HEK293 (cell line): ENCODE data around the gene PDE4B.
"Not testable (repeated sequence)": the region's sequence is repeated elsewhere in the genome, so short reads cannot be mapped to it uniquely, and the experiment has no call there.

Experiments
- CTCF ChIA-PET: fragments of 350-600 bp; formaldehyde crosslinking; extraction: SDS; loops from one replicate; lab custom pipeline; 2021; ENCODE audit warnings: antibody characterized with exemption; lab: Yijun Ruan, JAX
- POLR2A ChIA-PET: fragments of 300-600 bp; formaldehyde crosslinking; extraction: SDS; loops from one replicate; lab custom pipeline; 2020; ENCODE audit warnings: antibody characterized with exemption, inconsistent platforms; lab: Yijun Ruan, JAX
- H3K27ac ChIP-seq: fragments of 200-500 bp; sonication (Bioruptor generic); 2 replicates; pipeline ENCODE4 v1.5.1; 2014; ENCODE audit warnings: low read depth, low read length, control low read depth, inconsistent platforms; ENCODE audit errors: extremely low read depth
- H3K36me3 ChIP-seq, 2 experiments: fragments of 200-500 bp in 1 of 2; sonication (Bioruptor generic) in 1 of 2; 1 replicate in 1 of 2; 2 replicates in 1 of 2; pipeline ENCODE4 v1.5.1; 2014 to 2017; ENCODE audit warnings: inconsistent platforms in 2 of 2, low read length in 2 of 2; ENCODE audit not compliant: control insufficient read depth in 2 of 2, insufficient read depth in 1 of 2
- H3K4me1 ChIP-seq: fragments of 200-500 bp; sonication (Bioruptor generic); 2 replicates; pipeline ENCODE4 v1.5.1; 2014; ENCODE audit warnings: mild to moderate bottlenecking, low read length, inconsistent platforms; ENCODE audit not compliant: control insufficient read depth, insufficient read depth
- H3K4me3 ChIP-seq: 2 replicates; pipeline ENCODE4 v1.5.1; 2011; ENCODE audit warnings: low read depth, mild to moderate bottlenecking, control low read depth, low read length, moderate library complexity
- H3K9me3 ChIP-seq: fragments of 200-500 bp; sonication (Bioruptor generic); 2 replicates; pipeline ENCODE4 v1.5.1; 2014; ENCODE audit warnings: low read depth, low read length, inconsistent platforms; ENCODE audit not compliant: control insufficient read depth, insufficient read depth
- EGR2 ChIP-seq: fragments of 450-650 bp; formaldehyde crosslinking; IDR thresholded peaks from 2 replicates; pipeline ENCODE4 v1.5.1; 2016; ENCODE audit warnings: low read depth, missing biosample characterization, missing genetic modification characterization
- SCRT1 ChIP-seq: fragments of 450-650 bp; formaldehyde crosslinking; IDR thresholded peaks from 2 replicates; pipeline ENCODE4 v1.5.1; 2016; ENCODE audit warnings: missing biosample characterization, missing genetic modification characterization, borderline replicate concordance
- SP3 ChIP-seq: fragments of 450-650 bp; formaldehyde crosslinking; IDR thresholded peaks from 2 replicates; pipeline ENCODE4 v1.5.1; 2016; ENCODE audit warnings: missing biosample characterization, missing genetic modification characterization
- ZFHX2 ChIP-seq: fragments of 450-650 bp; formaldehyde crosslinking; conservative IDR thresholded peaks from 2 replicates; pipeline ENCODE4 v1.5.1; 2016; ENCODE audit warnings: missing biosample characterization, missing genetic modification characterization
- ZNF148 ChIP-seq: fragments of 450-650 bp; formaldehyde crosslinking; IDR thresholded peaks from 2 replicates; pipeline ENCODE4 v1.5.0; 2017; ENCODE audit warnings: missing biosample characterization, missing genetic modification characterization, borderline replicate concordance
- ZNF169 ChIP-seq: fragments of 450-650 bp; formaldehyde crosslinking; IDR thresholded peaks from 2 replicates; pipeline ENCODE4 v1.5.1; 2016; ENCODE audit warnings: missing biosample characterization, missing genetic modification characterization
- ZNF19 ChIP-seq: fragments of 450-650 bp; formaldehyde crosslinking; IDR thresholded peaks from 2 replicates; pipeline ENCODE4; 2016; ENCODE audit warnings: missing biosample characterization, missing genetic modification characterization, low read depth
- ZNF221 ChIP-seq: fragments of 450-650 bp; formaldehyde crosslinking; IDR thresholded peaks from 2 replicates; pipeline ENCODE4 v1.5.1; 2017; ENCODE audit warnings: missing biosample characterization, missing genetic modification characterization, borderline replicate concordance
- ZNF266 ChIP-seq: fragments of 450-650 bp; formaldehyde crosslinking; IDR thresholded peaks from 2 replicates; pipeline ENCODE4 v1.5.1; 2016; ENCODE audit warnings: missing biosample characterization, missing genetic modification characterization, low read depth
- ZNF350 ChIP-seq: fragments of 450-650 bp; formaldehyde crosslinking; IDR thresholded peaks from 2 replicates; pipeline ENCODE4 v1.5.0; 2017; ENCODE audit warnings: missing biosample characterization, mild to moderate bottlenecking, missing genetic modification characterization
- ZNF354C ChIP-seq: fragments of 450-650 bp; formaldehyde crosslinking; IDR thresholded peaks from 2 replicates; pipeline ENCODE4 v1.5.1; 2016; ENCODE audit warnings: missing biosample characterization, missing genetic modification characterization, low read depth, borderline replicate concordance
- ZNF37A ChIP-seq: fragments of 450-650 bp; IDR thresholded peaks from 2 replicates; pipeline ENCODE4 v1.5.1; 2018; ENCODE audit warnings: missing biosample characterization, missing genetic modification characterization
- ZNF513 ChIP-seq: fragments of 450-650 bp; IDR thresholded peaks from 2 replicates; pipeline ENCODE4 v1.5.1; 2018; ENCODE audit warnings: missing biosample characterization, missing genetic modification characterization
- ZNF639 ChIP-seq: fragments of 450-650 bp; formaldehyde crosslinking; IDR thresholded peaks from 2 replicates; pipeline ENCODE4 v1.5.1; 2016; ENCODE audit warnings: missing biosample characterization, missing genetic modification characterization
- ZNF654 ChIP-seq: fragments of 450-650 bp; formaldehyde crosslinking; IDR thresholded peaks from 2 replicates; pipeline ENCODE4 v1.5.1; 2016; ENCODE audit warnings: low read depth, missing biosample characterization, missing genetic modification characterization
- ZNF670 ChIP-seq: fragments of 450-650 bp; formaldehyde crosslinking; IDR thresholded peaks from 2 replicates; pipeline ENCODE4 v1.5.1; 2016; ENCODE audit warnings: missing biosample characterization, missing genetic modification characterization, low read depth
- ZNF692 ChIP-seq: fragments of 450-650 bp; formaldehyde crosslinking; IDR thresholded peaks from 2 replicates; pipeline ENCODE4 v1.5.1; 2016; ENCODE audit warnings: missing biosample characterization, missing genetic modification characterization
- ZNF776 ChIP-seq: fragments of 450-650 bp; formaldehyde crosslinking; IDR thresholded peaks from 2 replicates; pipeline ENCODE4 v1.5.0; 2017; ENCODE audit warnings: missing biosample characterization, missing genetic modification characterization, borderline replicate concordance

The PDE4B gene

GRCh38 chr1:66119148-66119547 is 326.5 kb downstream of the PDE4B start (continued):
- no peak for TF ChIP-seq ZNF148 (tag by site-specific recombination)
- no peak for TF ChIP-seq SCRT1 (tag by site-specific recombination)
- no peak for TF ChIP-seq ZNF670 (tag by site-specific recombination)
- TF ChIP-seq ZNF513 (tag by site-specific recombination) = no peak
- TF ChIP-seq ZNF639 (tag by site-specific recombination) = no peak

- TF ChIP-seq ZNF776 (tag by site-specific recombination) = no peak
- TF ChIP-seq ZNF19 (tag by site-specific recombination) = no peak
- TF ChIP-seq ZNF692 = no peak
- no peak for TF ChIP-seq ZNF266 (tag by site-specific recombination)
- no peak for TF ChIP-seq ZNF169
- no peak for TF ChIP-seq ZNF654 (tag by site-specific recombination)
- TF ChIP-seq ZFHX2 = peak; percentile 76
- TF ChIP-seq EGR2 (tag by site-specific recombination) = peak; percentile 67
- no peak for TF ChIP-seq SP3
- no peak for TF ChIP-seq ZNF350
- TF ChIP-seq ZNF37A (tag by site-specific recombination) = no peak
- TF ChIP-seq ZNF354C (tag by site-specific recombination) = no peak
- TF ChIP-seq ZNF221 (tag by site-specific recombination) = no peak
- Histone ChIP-seq H3K27ac (no peak overlapping the region), H3K9me3 (no peaks in the 10 kb centered on the region), H3K4me3 (no peak overlapping the region), H3K36me3 (no peaks in the 10 kb centered on the region), H3K4me1 (no peaks in the 10 kb centered on the region)
- ChIA-PET CTCF (no interaction called here), POLR2A (no interaction called here)
Observed at GRCh38 chr1:66124670-66125069, 332.0 kb downstream of the PDE4B start.

GRCh38 chr1:66128641-66129040 is 335.9 kb downstream of the PDE4B start:
- CTCF ChIA-PET, H3K27ac ChIP-seq, H3K4me3 ChIP-seq, H3K4me1 ChIP-seq, H3K9me3 ChIP-seq, H3K36me3 ChIP-seq, POLR2A ChIA-PET: not testable (repeated sequence)
